ENCODE measurements around the gene LHX5.

Gene LHX5

DNA sequence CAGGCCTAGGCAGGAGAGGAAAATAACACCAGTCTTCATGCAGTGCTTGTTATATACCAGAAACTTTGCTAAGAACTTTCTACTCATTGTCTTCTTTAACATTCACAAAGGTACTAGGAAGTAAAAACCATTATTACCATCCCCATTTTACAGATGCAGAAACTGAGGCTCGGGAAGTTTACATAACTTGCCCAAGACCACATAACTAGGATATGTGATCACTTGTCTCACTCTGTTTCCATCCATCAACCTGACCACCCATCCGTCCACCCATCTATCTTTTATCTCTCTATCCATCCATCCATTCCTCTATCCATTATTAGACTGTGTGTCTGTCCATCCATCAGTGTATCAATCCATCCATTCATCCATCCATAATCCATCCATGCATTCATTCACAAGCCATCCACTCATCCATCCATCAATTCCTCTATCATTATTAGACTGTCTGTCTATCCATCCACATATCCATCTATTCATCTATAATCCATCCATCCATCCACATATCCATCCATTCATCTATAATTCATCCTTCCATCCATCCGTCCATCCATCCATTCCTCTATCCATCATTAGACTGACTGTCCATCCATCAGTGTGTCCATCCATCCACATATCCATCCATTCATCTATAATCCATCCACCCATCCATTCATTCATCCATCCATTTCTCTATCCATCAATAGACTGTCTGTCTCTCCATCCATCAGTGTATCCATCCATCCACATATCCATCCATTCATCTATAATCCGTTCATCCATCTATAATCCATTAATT is 33.0 kb downstream of the LHX5 start:
- no peak for DNase-seq

- DNase-seq, result no peak
These were observed 34.0 kb downstream of the LHX5 start for GRCh38 chr12:113437729-113438100.

DNA sequence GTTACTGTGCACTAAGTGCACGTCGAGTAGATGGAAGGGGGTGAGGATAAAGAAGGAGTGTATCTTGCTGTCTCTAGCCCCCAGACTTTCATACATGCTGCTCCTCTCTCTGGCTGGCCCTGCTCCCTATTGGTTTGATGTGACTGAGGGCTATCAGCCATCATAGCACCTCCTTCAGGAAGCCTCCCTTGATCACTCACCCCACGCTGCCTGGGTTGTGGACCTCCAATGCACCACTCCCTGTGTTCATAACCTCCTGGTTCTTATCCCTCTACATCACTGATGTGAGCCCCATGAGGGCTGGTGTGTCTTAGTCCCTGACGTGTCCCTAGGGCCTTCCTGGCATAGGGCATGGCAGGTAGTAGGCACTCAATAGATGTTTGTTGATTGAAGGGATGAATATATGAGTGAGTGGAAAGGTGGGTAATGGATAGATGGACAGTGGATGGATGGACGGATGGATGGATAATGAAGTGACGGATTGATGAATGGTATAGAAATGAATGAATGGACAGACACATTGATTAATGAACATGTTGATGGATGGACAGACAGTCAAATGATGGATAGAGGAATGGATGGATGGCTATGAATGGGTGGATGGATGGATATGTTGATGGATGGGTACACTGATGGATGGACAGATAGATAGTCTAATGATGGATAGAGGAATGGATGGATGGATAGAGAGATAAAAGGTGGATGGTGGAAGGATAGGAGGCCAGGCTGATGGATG is 34.5 kb downstream of the LHX5 start:
- DNase-seq, result no peak

DNA sequence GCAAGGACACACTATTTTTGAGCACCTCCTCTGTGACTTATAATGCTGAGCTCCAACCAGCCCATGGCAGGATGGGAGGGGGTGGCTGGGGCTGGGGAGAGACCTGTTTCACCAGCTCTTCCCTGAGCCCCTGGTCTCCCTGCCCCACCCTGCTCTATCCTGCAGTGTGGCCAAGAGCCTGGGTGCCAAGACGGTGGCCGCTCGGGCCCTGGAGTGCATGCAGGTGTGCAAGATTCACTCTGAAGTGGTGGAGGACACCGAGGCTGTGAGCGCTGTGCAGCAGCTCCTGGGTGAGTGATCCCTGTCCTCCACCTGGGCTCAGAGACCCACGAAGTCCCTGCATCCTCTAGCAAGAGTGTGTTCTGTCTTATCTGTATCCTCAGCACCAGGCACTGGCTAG is 35.1 kb downstream of the LHX5 start:
- no peak for DNase-seq

DNA sequence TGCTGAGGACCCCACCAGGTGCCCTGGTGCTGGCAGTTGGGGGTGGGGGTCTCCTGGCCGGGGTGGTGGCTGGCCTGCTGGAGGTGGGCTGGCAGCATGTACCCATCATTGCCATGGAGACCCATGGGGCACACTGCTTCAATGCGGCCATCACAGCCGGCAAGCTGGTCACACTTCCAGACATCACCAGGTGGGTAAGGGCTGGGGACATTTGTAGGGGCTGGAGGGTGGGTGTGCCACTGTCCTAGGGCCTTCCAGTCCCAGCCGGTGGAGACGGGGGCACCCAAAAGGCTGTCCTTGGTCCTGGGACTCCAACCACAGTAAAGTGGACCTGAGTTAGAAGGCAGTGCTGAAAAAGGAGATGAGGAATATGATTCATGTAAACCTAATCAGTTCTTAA is 36.3 kb downstream of the LHX5 start:
- no peak for DNase-seq

DNA sequence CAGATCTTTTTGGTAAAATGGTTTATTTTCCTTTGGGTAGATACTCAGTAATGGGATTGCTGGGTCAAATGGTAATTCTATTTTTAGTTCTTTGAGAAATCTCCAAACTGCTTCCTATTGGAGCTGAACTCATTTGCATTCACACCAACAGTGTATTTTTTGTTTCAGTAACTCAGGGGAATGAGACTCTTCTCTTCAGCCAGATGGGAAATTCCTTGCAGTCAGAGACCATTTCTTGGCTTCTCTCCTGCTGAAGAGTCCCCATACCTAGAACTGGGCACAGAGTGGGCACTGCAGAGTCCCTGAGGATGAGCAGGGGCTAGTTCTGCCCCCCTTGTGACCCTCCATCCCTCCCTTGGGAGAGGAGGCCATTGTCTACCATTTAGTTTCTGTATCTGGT is 38.7 kb downstream of the LHX5 start:
- no peak for DNase-seq

- no peak for DNase-seq
These were observed 43.2 kb downstream of the LHX5 start for GRCh38 chr12:113428482-113428881.

GRCh38 chr12:113427882-113428281 is 43.8 kb downstream of the LHX5 start:
- DNase-seq, result no peak

DNA sequence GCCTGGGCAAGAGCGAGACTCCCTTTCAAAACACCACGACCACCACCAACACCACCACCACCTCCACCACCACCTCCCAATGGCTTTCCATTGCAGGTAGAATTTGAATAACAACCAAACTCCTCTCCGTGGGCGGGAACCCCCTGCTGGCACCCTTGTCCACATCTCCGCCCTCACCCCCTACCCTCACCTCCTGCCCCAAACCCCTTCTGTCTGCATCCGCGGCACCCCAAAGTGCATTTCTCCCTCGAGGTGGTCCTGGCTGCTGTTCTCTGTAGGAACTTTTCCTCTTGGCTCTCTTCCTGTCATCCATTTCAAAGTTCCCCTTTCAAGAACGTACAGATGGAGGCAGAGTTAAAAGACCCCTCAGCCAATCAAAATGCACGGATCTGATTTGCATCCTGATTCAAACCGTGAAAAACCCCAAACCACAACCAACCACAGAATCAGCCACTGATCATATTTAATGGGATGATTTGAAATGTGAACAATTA is 45.7 kb downstream of the LHX5 start:
- DNase-seq, result no peak

GRCh38 chr12:113424915-113425823 is 46.5 kb downstream of the LHX5 start:
- peak; percentile 46 for DNase-seq

- no peak for DNase-seq
These were observed 47.2 kb downstream of the LHX5 start for GRCh38 chr12:113424456-113424855.

- DNase-seq, result no peak
These were observed 48.6 kb downstream of the LHX5 start for GRCh38 chr12:113422886-113423669.

GRCh38 chr12:113422030-113422885 is 49.4 kb downstream of the LHX5 start, which contains the start of gene SDSL:
TSS of gene SDSL (plus strand) at chr12:113422380. CDS start at chr12:113427983, 5,603 bp downstream.
- DNase-seq, result no peak

DNA sequence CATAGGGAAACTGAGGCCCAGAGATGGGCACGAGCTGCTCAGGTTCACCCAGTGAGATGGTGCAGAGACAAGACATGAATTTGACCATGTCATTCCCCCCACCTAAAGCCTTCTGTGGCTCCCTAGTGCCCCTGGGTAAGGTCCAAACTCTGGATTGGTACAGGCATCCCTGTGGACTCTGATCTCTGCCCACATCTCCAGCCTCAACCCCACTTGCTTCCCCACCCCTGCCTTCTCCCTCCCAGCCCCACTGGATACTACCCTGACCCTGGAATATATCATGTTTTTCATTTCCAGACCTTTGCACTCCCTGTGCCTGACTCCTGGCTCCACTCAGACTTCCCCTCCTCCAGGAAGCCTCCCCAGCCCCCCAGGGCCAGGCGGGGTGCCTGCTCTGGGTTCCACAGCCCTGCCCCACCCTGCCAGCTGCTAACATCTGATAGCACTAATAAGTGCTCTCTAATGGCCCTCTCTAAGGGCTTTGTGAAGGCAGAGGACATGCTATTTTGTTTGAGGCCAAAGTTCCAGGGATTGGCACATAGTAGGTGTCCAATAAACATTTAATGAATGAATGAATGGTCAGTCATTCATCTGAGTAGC is 50.6 kb downstream of the LHX5 start:
- DNase-seq, result no peak

DNA sequence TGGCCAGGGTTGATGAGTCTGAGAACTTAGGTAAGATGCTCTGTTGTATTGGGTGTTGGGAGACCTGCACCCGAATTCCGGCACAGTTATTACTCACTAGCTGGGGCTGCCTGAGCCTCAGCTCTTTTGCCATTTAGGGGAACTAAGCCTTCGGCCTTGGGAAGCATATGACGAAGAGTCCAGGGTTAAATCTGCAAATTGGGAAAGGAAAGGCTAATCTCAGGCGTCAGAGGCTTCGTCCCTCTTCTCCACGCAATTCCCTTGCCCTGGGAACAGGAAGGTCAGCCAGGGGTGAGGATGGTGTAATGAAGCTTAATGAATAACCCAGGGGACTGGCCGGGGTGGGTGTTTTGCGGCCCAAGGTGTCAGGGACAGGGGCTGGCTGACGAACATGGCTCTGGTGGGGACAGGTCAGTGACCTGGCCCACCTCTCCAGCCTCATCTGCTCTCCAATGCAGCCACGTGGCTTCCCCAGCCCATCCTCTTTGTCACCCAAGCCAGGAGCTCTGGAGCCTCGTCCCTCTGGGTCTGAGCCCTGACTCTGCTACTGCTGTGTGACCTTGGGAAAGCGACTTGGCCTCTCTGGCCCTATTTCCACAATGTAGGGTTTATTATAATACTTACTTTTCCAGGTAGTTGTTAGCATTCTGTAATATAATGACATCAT is 53.3 kb downstream of the LHX5 start:
- DNase-seq, result no peak

- no peak for DNase-seq
These were observed 55.4 kb downstream of the LHX5 start for GRCh38 chr12:113416091-113416754.

DNA sequence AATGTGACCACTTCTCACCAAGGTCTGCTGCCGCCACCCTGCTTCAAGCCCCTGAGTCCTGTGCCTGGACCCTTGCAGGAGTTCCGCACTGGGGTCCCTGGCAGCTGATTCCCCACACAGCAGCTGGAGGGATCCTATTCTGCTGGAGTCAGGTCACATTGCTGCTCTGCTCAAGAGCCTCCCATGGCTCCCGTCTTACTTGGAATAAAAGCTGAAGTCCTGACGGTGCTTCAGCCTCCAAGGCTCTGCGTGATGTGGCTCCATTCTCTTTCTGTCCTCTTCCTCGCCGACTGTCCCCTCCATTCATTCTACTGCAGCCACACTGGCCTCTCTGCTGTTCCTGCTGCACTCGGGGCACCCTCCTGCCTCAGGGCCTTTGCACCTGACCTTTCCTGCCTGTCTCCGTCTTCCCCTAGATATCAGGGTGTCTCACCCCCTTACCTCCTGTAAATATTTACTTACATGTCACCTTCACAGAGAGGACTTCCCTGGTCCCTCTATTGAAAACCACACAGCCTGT is 57.1 kb downstream of the LHX5 start:
- DNase-seq, result no peak

DNA sequence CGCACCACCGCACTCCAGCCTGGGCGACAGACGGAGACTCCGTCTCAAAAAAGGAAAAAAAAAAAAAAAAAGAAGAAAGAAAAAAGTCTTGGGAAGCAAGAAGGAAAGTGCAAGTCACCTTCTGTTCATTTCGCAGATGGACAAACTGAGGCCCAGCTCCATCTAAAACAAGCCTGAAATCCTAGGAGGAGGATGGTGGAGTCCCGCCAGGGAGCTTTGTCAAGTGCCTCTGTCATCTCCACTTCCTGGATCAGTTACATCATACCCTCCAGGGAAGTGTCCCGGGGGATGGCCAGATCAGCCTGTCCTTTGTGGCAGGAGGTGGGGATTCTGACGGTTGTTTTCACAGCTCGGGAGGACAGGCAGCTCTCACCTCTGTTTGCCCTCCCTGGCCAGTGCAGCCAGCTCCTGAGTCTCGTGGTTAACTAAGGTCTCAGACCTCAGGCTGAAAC is 58.2 kb downstream of the LHX5 start:
- no peak for DNase-seq
